Activated CD4-positive, alpha-beta T cell treated with anti-CD3 and anti-CD28 coated beads for 36 hours (primary cell): Measurements from ENCODE around the gene MB. TPM values are rescaled to one million over a fixed set of nuclear protein-coding genes. Genes with fewer than 3 reads are reported as not detected.

ENCODE experiments used
- ATAC-seq: fragments of 200-7000 bp; cut with Tn5 transposase; one replicate; pipeline ENCODE4 v1.10.0; 2021; ENCODE audit warnings: mild to moderate bottlenecking, moderate library complexity
- CTCF ChIA-PET: fragments of 350-600 bp; sonication (Branson Sonifier 250); formaldehyde crosslinking; loops from one replicate; lab custom pipeline; 2021; ENCODE audit warnings: antibody characterized with exemption; lab: Charles Lee
- POLR2A ChIA-PET: fragments of 350-600 bp; sonication (Branson Sonifier 250); formaldehyde crosslinking; loops from one replicate; lab custom pipeline; 2021; ENCODE audit warnings: antibody characterized with exemption, inconsistent platforms; lab: Charles Lee
- DNase-seq: peaks from one replicate; pipeline ENCODE4 v3.0.0-alpha.2; 2020
- H3K27ac Mint-ChIP-seq: one replicate; pipeline ENCODE4 v1.8.0; 2021; ENCODE audit warnings: mixed read lengths
- H3K27me3 Mint-ChIP-seq: one replicate; pipeline ENCODE4 v1.8.0; 2021; ENCODE audit warnings: mixed read lengths
- H3K36me3 Mint-ChIP-seq: one replicate; pipeline ENCODE4 v1.8.0; 2021; ENCODE audit warnings: low read depth, mixed read lengths
- H3K4me1 Mint-ChIP-seq: one replicate; pipeline ENCODE4 v1.8.0; 2021; ENCODE audit warnings: mixed read lengths
- H3K4me3 Mint-ChIP-seq: one replicate; pipeline ENCODE4 v1.8.0; 2021; ENCODE audit warnings: mild to moderate bottlenecking, moderate library complexity, mixed read lengths
- H3K9me3 Mint-ChIP-seq: one replicate; pipeline ENCODE4 v1.8.0; 2021; ENCODE audit warnings: low read depth, mixed read lengths
- intact Hi-C, 2 experiments: fragments of 100-400 bp; cut with DNase I in 1 of 2; cut with micrococcal nuclease in 1 of 2; formaldehyde crosslinking; loops; one replicate each; pipeline versions ENCODE4 v1.14.2 to v1.15.1; 2022 to 2024; cut with DNase I, micrococcal nuclease
- total RNA-seq, 2 experiments: library from RNA; stranded (reverse); gene quantifications; one replicate each; pipeline ENCODE4 v1.2.3, GENCODE V29; 2021

MB gene
- total RNA-seq, 2 experiments from 2014 or later = not detected

GRCh38 chr22:35605851-35606481, 11.2 kb downstream of the MB start:
- peaks cover 7% of the 10 kb centered on the region for H3K4me1 Mint-ChIP-seq
- peaks cover 15% of the 10 kb centered on the region for H3K27me3 Mint-ChIP-seq
- ATAC-seq (no peak), DNase-seq (no peak)
- POLR2A ChIA-PET = no interaction called here
- H3K4me3 Mint-ChIP-seq = no peak overlapping the region
- H3K9me3 Mint-ChIP-seq = no peaks in the 10 kb centered on the region
- H3K36me3 Mint-ChIP-seq = no peaks in the 10 kb centered on the region
- intact Hi-C loops = no loop called here
- H3K27ac Mint-ChIP-seq = peak overlapping the region; percentile 24
- CTCF ChIA-PET = no interaction called here

- Mint-ChIP-seq H3K9me3 (no peaks in the 10 kb centered on the region), H3K4me3 (no peak overlapping the region), H3K27ac (no peak overlapping the region), H3K36me3 (no peaks in the 10 kb centered on the region), H3K4me1 (peaks cover 7% of the 10 kb centered on the region), H3K27me3 (peaks cover 12% of the 10 kb centered on the region)
- CTCF ChIA-PET = no interaction called here
- intact Hi-C loops = no loop called here
- no peak for ATAC-seq
- DNase-seq = no peak
- POLR2A ChIA-PET = no interaction called here
These were observed 11.8 kb downstream of the MB start for GRCh38 chr22:35605369-35605680.

- Mint-ChIP-seq H3K4me1 (peaks cover 7% of the 10 kb centered on the region), H3K27me3 (peaks cover 10% of the 10 kb centered on the region), H3K36me3 (no peaks in the 10 kb centered on the region), H3K4me3 (no peak overlapping the region), H3K27ac (no peak overlapping the region), H3K9me3 (no peaks in the 10 kb centered on the region)
- DNase-seq = peak; percentile 58
- intact Hi-C loops = no loop called here
- ATAC-seq = peak; percentile 78
- POLR2A ChIA-PET = no interaction called here
- CTCF ChIA-PET = no interaction called here
These were observed 12.3 kb downstream of the MB start for GRCh38 chr22:35604621-35605368.

- intact Hi-C loops = no loop called here
- Mint-ChIP-seq H3K36me3 (no peaks in the 10 kb centered on the region), H3K27ac (no peak overlapping the region), H3K27me3 (peaks cover 5% of the 10 kb centered on the region), H3K4me3 (no peak overlapping the region), H3K9me3 (no peaks in the 10 kb centered on the region), H3K4me1 (peaks cover 7% of the 10 kb centered on the region)
- CTCF ChIA-PET = interaction anchor here (0.6 kb wide), 2 partner anchors 18 to 76 kb away, joined by 4 read pairs; no protein-coding TSS in a partner anchor
- peak; percentile 31 for DNase-seq
- ATAC-seq = peak; percentile 54
- POLR2A ChIA-PET = no interaction called here
These were observed 15.2 kb downstream of the MB start for GRCh38 chr22:35601743-35602615.

GRCh38 chr22:35601013-35601580, 16.0 kb downstream of the MB start:
- intact Hi-C loops = no loop called here
- ATAC-seq (no peak), DNase-seq (no peak)
- Mint-ChIP-seq H3K4me3 (no peak overlapping the region), H3K27me3 (peaks cover 3% of the 10 kb centered on the region), H3K9me3 (no peaks in the 10 kb centered on the region), H3K27ac (no peak overlapping the region), H3K36me3 (no peaks in the 10 kb centered on the region), H3K4me1 (peaks cover 7% of the 10 kb centered on the region)
- POLR2A ChIA-PET = no interaction called here
- CTCF ChIA-PET = no interaction called here

GRCh38 chr22:35600476-35600875, 16.7 kb downstream of the MB start:
- no peak overlapping the region for H3K27ac Mint-ChIP-seq
- no peaks in the 10 kb centered on the region for H3K9me3 Mint-ChIP-seq
- CTCF ChIA-PET = no interaction called here
- DNase-seq (no peak), ATAC-seq (no peak)
- H3K27me3 Mint-ChIP-seq = peaks cover 2% of the 10 kb centered on the region
- POLR2A ChIA-PET = interaction anchor here (0.6 kb wide), 1 partner anchor 29 kb away, joined by 3 read pairs; no protein-coding TSS in a partner anchor
- intact Hi-C loops = no loop called here
- no peak overlapping the region for H3K4me3 Mint-ChIP-seq
- peaks cover 7% of the 10 kb centered on the region for H3K4me1 Mint-ChIP-seq
- H3K36me3 Mint-ChIP-seq = no peaks in the 10 kb centered on the region

DNA sequence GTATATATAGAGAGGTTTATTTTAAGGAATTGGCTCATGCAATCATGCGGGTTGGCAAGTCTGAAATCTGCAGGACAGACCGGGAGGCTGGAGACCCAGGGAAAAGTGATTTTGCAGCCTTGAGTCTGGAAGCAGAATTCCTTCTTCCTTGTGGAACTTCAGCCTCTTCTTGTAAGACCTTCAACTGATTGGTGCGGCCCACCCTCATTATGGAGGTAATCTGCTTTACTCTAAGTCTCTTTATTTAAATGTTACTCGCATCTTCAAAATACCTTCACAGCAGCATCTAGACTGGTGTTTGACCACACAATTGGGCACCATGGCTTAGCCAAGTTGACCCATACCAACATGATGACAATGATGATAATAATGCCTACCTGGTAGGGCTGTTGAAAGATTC, 17.8 kb downstream of the MB start:
- POLR2A ChIA-PET = no interaction called here
- intact Hi-C loops = no loop called here
- CTCF ChIA-PET = no interaction called here
- no peak overlapping the region for H3K4me3 Mint-ChIP-seq
- no peak for ATAC-seq
- H3K27ac Mint-ChIP-seq = no peak overlapping the region
- no peak for DNase-seq
- H3K4me1 Mint-ChIP-seq = no peaks in the 10 kb centered on the region
- no peaks in the 10 kb centered on the region for H3K9me3 Mint-ChIP-seq
- H3K27me3 Mint-ChIP-seq = no peaks in the 10 kb centered on the region
- no peaks in the 10 kb centered on the region for H3K36me3 Mint-ChIP-seq

DNA sequence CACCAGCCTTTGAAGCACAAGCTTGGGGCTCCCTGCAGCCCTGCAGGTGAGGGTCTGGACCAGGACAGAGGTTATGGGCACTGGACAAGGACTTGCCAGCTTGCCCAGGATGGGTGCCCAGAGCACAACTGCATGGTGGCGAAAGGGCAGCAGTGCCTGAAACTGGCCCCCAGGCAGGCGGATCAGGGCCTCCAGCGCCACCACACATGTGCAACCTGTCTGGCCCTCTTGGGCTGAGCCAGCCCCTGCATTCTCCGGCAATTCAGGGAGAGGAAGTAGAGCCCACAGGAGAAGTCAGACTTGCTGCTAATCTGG, 18.8 kb downstream of the MB start:
- ChIA-PET POLR2A (no interaction called here), CTCF (no interaction called here)
- ATAC-seq = no peak
- Mint-ChIP-seq H3K9me3 (no peaks in the 10 kb centered on the region), H3K27me3 (no peaks in the 10 kb centered on the region), H3K4me1 (no peaks in the 10 kb centered on the region), H3K36me3 (no peaks in the 10 kb centered on the region), H3K4me3 (no peak overlapping the region), H3K27ac (no peak overlapping the region)
- intact Hi-C loops = no loop called here
- DNase-seq = no peak

DNA sequence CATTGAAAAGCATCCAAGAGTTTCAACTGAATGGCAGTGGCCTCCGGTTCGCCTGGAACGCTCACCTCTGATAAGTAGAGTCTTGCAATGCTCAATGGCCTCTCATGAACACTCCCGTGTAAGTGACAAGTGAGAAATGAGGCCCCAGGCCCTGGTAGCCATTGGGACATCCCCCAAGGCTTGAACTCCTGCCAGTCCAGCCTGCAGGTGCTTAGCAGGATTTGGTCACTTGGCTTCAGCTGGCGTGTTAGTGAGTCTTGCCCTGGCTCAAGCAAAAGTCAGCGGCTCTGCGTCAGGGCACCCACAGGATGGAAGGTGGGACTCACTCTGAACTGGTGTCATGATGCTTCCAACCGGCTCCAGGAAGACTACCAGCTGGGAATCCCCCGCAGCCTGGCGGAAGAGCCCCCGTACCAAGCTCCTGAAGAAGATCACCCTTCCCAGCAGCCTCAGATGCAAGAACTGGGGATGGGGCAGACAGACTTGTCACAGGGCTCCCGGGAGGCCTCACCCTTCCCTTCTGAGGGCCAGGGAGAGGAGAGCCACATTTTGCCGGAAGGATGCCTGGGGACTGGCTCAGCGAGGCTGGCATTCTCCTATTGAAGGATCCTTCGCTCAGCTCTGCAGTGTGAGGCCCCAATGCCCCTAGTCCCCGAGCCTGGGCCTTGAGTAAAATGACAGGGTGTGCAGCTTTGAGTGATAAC, 19.3 kb downstream of the MB start:
- POLR2A ChIA-PET = no interaction called here
- no peak overlapping the region for H3K27ac Mint-ChIP-seq
- CTCF ChIA-PET = no interaction called here
- H3K27me3 Mint-ChIP-seq = no peaks in the 10 kb centered on the region
- H3K36me3 Mint-ChIP-seq = no peaks in the 10 kb centered on the region
- DNase-seq (no peak), ATAC-seq (no peak)
- H3K4me3 Mint-ChIP-seq = no peak overlapping the region
- intact Hi-C loops = no loop called here
- no peaks in the 10 kb centered on the region for H3K9me3 Mint-ChIP-seq
- H3K4me1 Mint-ChIP-seq = no peaks in the 10 kb centered on the region

DNA sequence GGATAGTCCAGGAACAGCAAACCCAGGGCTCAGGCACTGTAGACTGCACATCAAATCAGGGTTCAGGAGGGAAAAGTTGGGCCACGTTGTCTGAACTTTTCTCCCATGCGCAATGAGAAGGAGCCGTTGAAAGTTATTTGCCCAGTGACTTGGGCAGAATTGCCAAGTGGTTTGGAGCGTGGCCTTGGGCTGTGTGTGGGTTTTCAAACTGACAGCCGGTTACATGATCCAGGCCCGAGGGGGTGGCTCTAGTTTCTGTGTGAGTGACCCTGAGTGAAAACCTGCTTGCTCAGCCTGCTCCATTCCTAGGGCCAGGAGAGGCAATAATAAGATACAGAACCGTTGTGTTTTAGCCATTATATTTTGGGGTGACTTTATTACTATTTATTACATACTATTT, 20.3 kb downstream of the MB start:
- intact Hi-C loops = no loop called here
- DNase-seq = no peak
- no peaks in the 10 kb centered on the region for H3K36me3 Mint-ChIP-seq
- POLR2A ChIA-PET = no interaction called here
- no peak for ATAC-seq
- no peak overlapping the region for H3K4me3 Mint-ChIP-seq
- no peaks in the 10 kb centered on the region for H3K27me3 Mint-ChIP-seq
- no peak overlapping the region for H3K27ac Mint-ChIP-seq
- H3K4me1 Mint-ChIP-seq = no peaks in the 10 kb centered on the region
- CTCF ChIA-PET = no interaction called here
- H3K9me3 Mint-ChIP-seq = no peaks in the 10 kb centered on the region

DNA sequence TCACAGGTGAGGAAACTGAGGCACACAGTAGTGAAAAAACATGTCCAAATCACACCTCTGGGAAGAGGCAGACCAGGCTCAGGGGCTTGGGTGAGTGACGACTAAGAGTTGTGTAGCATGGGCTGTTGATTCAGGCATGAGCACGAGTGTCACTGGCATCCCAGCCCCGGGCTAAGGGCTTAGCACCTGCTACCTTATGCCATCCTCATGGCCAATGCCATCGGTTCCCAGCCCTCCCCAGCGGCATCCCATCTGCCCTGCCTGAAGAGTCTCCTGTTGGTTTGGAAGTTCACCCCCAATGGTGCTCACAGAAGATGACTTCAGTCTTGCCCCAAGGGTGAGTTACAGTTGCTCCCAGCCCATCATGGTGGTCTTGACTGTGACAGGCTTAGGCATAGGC, 22.4 kb downstream of the MB start:
- Mint-ChIP-seq H3K4me3 (no peak overlapping the region), H3K4me1 (no peaks in the 10 kb centered on the region), H3K9me3 (no peaks in the 10 kb centered on the region), H3K27ac (no peak overlapping the region), H3K27me3 (no peaks in the 10 kb centered on the region), H3K36me3 (no peaks in the 10 kb centered on the region)
- DNase-seq (no peak), ATAC-seq (no peak)
- POLR2A ChIA-PET = no interaction called here
- CTCF ChIA-PET = no interaction called here
- intact Hi-C loops = no loop called here
